Measurements from ENCODE around the gene DDX51.
"Not testable (repeated sequence)": the region's sequence is repeated elsewhere in the genome, so short reads cannot be mapped to it uniquely, and the experiment has no call there.

Gene DDX51

DNA sequence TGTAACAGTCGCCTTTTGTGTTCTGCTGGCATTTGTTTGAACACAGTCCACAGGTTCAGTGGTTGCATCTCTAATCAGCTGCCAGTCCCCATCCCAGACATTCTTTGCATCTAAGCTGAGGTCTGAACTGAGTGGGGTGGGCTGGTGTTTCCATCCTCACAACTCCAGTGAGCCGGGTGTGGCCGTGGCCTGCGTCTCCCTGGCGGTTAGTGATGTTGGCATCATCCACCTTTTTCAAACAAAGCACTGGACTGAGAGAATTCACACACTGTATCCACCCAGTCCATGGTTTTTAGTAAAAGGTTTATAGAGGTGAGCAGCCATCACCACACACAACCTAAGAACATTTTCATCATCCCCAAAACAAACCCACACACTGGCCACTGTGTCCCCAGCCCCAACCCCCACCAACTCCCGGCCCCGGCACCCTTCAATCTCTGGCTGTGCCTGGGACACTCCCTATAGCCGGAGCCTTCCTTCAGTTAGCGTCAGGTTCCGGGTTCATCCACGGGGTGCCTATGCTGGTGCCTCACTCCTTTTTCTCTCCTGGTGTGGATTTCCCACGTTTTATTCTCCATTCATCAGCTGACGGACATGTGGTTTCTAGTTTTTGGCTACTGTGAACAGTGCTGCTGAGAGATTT is 6.5 kb downstream of the DDX51 start:
- no peak for DNase-seq

GRCh38 chr12:132136226-132136625 is 7.9 kb downstream of the DDX51 start:
- not testable (repeated sequence) for DNase-seq

GRCh38 chr12:132134653-132135183 is 9.4 kb downstream of the DDX51 start:
- DNase-seq: not testable (repeated sequence)

- DNase-seq: no peak
Measured at GRCh38 chr12:132133952-132134652, 10.0 kb downstream of the DDX51 start.

- DNase-seq: no peak
Measured at GRCh38 chr12:132132609-132133430, 11.3 kb downstream of the DDX51 start.

- DNase-seq: no peak
Measured at GRCh38 chr12:132131952-132132351, 12.2 kb downstream of the DDX51 start.

GRCh38 chr12:132131229-132131628 is 12.9 kb downstream of the DDX51 start:
- DNase-seq: no peak

GRCh38 chr12:132130690-132131089 is 13.4 kb downstream of the DDX51 start:
- DNase-seq: no peak

GRCh38 chr12:132129007-132129406 is 15.1 kb downstream of the DDX51 start:
- DNase-seq: no peak

DNA sequence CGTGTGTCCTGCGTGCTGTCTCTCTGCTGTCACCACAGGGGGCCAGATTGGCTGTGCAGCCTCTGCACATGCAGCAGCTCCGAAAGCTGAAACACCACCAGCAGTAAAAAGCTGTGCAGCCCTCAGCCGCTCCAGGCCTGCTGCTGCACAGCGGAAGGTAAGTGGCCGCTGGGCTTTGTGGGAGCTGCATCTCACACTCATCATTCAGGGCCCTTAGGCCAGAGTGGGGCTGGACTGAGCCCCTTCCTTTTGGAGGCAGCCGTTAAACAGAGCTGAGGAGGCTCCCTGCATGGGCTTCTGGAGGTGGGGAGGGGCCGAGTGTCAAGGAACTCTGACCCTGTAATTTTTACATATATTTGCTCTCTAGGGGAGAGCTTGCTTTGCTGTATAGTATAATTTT is 17.1 kb downstream of the DDX51 start:
- DNase-seq: no peak

GRCh38 chr12:132125736-132126135 is 18.4 kb downstream of the DDX51 start:
- no peak for DNase-seq

DNA sequence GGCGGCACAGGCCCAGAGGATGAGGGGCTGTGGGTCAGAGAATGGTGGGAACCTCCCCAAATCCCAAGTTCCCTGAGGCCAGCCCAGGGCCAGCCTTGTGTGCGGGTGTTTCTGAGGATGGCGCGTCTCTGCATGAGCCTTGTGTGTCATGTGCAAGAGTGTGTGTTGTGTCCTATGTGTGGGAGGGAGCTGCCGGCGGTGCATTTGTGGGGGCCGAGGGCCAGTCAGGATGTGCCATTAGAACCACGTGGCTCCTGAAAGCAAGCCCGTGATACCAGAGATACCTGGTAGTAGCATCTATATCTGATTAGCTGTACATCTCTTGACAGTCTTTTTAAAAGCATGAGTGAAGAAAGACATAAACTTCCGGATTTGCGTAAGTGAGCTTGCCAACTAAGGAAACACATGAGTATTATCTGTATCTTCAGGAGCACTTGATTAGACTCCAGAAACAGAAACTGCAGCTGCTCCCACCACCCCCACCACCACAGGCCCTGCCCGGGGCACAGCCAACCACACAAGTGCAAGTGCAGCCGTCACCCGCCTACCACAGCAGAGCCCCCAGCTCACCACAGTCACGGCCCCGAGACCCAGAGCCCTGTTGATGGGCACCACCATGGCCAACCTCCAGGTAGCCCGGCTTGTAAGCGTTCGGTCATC is 19.2 kb downstream of the DDX51 start:
- no peak for DNase-seq

DNA sequence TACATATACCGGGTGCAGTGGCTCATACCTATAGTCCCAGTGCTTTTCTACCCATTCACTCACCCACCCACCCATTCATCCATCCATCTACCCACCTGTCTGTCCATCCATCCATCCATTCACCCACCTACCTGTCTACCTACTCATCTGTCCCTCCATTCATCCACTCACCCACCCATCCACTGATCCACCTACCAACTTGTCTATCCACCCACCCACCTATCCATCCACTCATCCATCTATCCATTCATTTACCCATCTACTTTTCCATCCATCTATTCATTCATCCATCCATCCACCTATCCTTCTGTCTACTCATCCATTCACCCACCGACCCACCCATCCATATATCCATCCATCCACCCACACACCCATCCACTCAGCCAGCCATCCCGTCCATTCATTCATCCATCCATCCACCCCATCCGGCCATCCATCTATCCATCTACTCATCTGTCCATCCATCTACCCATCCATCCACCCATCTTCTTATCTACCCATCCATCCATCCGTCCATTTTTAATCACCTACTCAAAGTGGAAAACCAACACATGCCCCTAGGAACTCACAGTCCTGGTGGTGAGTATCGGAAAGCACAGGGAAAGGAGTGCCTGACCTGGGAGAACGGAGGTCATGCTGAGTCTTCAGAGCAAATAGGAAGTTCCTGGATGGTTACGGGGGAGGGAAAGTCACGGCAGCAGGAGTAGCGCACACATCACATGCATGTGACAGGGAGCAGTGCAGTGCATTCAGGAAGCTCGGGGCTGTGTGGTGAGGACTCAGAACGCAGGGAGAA is 20.0 kb downstream of the DDX51 start:
- no peak for DNase-seq

DNA sequence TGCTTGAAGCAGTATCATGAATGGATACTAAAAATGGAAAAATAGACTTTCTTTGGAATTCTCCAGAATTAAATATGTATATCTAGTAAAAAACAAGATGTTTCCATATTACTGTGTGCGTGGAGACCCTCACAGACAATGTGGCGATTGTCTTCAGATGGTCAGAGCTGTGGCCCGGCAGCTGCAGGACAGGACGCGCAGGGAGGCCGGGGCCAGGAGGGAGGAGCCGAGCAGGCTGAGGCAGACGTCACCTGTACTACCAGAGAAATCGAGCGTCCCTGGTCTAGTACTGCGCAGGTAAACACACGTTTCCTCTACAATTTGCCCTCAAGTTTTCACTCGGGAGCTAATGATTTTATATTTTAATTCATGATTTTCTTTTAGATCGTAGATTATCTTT is 22.8 kb downstream of the DDX51 start:
- DNase-seq: no peak

DNA sequence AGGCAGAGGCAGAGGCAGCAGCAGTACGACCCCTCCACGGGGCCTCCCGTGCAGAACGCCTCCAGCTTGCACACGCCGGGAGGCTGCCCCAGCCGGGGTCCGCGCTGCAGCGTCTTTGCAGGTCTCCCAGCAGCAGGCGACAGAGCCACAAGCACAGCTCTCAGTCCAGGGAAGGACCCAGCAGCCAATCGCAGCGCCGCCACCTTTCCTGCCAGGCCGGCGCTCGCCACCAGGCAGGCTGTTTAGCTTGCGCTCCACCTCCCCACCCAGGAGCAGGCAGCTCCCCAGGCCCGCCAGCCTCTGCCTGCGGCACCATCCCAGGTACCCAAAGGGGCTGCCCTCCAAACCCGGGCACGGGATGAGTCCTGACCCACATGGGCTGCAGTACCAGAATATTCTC is 25.2 kb downstream of the DDX51 start:
- no peak for DNase-seq

GRCh38 chr12:132117558-132117875 is 26.6 kb downstream of the DDX51 start:
- no peak for DNase-seq

- no peak for DNase-seq
Measured at GRCh38 chr12:132116709-132117557, 27.2 kb downstream of the DDX51 start.

DNA sequence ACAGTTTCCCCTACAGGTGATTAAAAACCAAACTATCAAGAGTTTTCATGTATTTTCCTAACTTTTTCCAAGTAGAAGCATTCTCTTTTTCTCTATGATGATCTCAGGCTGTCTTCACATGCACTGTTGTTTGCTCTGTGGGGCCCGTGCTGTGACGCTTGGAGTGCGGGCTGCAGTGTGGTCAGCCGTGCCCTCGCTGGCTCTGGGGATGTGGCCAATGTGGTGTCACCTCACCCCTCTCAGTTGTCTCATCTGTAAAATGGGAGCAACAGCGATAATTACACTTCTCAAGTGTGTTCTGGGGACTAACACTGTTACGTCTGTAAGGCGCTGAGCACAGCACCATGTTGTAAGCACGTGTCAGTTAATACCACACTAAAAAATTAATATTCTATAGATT is 28.6 kb downstream of the DDX51 start:
- DNase-seq: no peak

- DNase-seq: no peak
Measured at GRCh38 chr12:132114667-132115066, 29.5 kb downstream of the DDX51 start.

- no peak for DNase-seq
Measured at GRCh38 chr12:132111654-132112304, 32.3 kb downstream of the DDX51 start.

DNA sequence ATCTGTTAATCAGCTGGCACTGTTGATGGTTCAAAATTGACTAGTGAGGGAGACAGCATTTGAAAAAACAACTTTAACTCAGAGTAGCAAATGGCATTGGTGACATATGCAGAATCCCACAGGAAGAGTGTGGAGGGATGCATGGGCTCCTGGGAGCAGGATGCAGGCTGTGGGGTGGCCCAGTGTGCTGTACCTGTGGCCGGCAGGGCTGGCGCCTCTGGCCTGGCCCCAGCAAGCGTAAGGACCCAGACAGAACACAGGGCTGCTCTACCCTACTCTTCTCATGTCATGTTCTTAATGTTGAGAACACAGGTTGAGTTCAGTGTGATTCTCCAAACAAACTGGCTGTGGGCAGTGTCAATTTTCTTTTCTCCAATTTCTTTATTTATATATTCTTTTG is 33.4 kb downstream of the DDX51 start:
- DNase-seq: no peak
